GM19467 (cell line): Measurements from ENCODE around the gene ALDH5A1.
"Not testable (repeated sequence)": the region's sequence is repeated elsewhere in the genome, so short reads cannot be mapped to it uniquely, and the experiment has no call there.

Experiments used
- ATAC-seq: cut with Tn5 transposase; IDR thresholded peaks from one replicate; pipeline ENCODE4 v1.9.1; 2021; ENCODE audit warnings: mild to moderate bottlenecking, moderate library complexity; ENCODE audit not compliant: unreplicated experiment

The ALDH5A1 gene

DNA sequence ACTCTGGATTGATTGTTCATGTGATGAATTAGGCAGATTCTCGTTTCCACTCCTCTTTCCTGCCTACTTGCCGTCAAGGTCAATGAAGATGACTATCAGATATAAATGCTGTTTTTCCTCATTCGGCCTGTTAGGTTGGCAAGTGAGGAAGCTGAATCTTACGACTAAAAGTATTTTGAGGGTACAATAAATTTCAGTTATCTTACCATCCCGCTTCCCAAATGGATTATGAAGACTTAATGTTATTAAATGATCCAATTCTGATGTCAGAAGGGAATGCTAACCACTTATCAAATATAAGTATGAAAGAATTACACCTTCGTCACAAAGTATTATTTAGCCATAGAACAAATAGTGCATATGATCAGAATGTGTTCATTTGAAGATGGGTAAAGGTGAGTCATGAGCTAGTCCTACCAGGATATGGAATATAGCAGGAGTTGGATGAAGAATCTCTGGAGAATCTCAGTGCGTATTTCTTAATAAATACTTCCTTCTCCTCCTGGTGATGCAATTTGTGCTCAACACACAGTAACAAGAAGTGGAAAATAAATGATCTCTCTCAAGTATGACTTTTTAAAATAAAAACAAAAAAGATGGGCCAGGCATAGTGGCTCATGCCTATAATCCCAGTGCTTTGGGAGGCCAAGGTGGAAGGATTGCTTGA lies 10.0 kb upstream of the ALDH5A1 start:
- ATAC-seq = no peak

DNA sequence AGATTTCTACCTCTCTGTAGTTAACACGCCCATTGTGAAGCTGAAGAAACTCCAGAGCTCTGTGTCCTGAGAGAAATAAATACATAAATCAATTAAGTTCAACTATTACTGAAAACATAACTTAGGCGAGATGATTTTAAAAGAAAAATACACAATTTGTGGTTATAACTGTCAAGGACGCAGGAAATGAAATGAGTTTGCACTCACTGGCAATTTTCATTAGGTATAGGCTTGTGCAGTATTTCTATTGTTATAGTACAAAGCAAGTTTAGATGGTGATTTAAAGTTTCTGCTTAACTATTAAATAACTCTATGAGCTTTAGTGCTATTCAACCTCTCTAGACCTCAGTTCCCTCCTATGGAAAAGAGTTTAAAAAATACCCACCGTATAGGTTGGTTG lies 8.7 kb upstream of the ALDH5A1 start:
- ATAC-seq = no peak

DNA sequence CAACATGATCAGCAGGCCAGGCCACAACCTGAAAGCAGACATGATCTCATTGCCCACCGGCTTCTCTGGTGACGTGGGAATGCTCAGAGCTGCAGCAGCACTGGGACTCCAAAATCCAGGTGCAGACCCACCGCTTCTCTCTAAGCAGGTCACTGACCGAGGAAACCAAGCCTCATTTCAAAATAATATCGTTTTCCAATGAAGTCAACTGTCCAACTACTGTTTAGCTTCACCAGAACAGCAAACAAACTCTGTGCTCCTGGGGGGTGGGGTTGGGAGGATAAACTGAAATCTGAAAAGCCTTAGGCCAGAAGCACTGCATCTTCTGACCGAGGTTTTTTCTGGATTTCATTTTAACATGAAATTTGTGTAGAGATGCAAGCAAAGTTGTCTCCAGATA lies 5.3 kb upstream of the ALDH5A1 start, which contains the start of gene GPLD1:
Gene GPLD1, minus strand, starts transcription at position 109 of the 400 bp plus-strand sequence. Its CDS starts 67 bp downstream, at position 42.
- ATAC-seq = no peak

DNA sequence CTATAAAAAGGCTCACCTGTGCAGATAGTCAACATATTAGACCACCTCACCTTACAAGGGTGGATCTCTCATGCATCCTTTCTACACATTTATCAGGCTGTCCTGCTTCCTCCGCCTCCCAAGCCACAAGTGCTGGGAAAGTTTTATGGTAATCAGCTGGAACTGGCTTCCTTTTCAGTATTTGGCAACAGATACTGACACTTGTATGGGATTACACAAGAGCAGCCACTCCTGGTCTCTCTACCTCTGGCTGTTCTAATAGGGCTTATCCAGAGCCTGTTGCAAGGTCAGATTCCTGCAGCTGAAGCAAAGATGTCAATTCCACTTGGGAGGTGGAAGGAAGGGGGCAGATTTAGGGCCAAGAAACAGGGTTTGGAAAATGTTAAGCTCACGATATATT lies 4.9 kb upstream of the ALDH5A1 start:
- ATAC-seq = no peak

DNA sequence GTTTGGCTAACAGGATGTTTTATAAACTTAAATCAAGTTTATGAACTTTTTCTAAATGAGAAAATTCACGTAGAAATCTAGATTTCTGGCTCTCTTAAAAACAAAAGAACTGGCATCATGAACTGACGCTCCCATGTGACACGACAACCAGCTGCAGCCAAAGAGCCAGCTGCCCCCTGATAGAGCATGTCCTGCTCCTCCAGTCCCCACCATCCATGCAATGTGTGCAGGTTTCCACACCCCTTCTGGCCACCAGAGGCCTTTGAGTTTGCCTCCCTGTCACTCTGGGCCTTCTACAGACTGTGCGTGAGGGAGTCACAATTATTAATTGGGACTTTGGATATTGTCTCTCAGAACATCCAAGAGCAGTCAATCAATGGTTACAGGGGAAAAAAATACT lies 3.8 kb upstream of the ALDH5A1 start:
- ATAC-seq = no peak

DNA sequence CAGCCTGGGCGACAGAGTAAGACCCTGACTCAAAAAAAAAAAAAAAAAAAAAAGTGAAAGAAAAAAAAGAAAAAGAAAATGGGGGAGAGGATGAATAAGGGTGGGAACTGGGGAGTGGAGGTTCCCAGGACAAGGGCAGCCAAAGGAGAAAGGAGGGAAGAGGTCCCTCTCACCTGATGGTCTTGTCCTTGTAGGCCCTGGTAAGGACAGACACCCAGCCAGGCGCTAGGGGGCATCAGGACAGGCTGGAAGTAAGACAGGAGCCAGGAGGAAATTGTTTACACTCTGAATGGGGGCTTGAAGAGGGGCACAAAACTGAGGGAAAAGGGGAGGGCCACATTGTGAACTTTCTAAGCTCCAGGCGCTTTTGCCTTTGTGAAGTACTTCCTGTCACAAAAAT lies 2.3 kb upstream of the ALDH5A1 start:
- no peak for ATAC-seq

DNA sequence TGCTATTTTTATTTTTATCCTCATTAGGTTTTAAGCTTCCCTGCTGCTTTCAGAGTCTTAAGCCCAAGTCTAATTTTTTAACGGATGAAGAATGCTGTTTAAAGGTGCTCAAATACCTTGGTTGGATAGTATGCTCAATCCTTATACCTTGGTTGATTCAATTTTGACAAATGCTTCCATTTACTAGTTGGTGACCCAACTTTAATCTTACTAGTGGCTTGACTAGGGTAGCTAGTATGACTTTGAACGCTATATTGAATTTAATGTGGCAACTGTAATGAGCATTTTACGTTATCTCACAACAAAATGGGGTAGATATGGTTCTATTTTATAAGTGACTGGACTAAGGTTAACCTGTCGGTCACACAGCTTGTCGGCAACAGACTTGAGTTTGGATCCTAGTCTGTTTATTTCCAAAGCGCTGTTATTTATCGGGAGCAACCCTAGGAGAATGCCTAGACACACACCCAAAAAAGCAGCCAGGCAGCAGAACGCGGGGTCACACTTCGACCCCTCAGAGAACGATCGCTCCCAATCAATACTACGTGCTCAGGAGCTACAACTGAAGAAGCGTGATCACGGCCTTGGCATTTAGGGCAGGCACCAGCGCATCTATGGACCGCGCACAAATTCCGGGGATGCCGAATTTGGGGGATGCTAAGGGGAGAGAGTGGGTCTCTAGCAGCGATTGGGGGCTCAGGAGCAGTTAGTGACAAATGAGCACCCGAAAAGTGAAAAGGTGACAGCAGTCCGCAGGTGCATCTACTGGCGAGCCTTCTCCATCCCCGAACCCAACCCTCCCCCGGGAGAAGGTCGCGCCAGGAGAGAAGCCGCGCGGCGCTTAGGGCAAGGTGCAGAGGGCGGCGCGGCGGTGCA lies 586 bp upstream of the ALDH5A1 start:
- ATAC-seq = no peak

DNA sequence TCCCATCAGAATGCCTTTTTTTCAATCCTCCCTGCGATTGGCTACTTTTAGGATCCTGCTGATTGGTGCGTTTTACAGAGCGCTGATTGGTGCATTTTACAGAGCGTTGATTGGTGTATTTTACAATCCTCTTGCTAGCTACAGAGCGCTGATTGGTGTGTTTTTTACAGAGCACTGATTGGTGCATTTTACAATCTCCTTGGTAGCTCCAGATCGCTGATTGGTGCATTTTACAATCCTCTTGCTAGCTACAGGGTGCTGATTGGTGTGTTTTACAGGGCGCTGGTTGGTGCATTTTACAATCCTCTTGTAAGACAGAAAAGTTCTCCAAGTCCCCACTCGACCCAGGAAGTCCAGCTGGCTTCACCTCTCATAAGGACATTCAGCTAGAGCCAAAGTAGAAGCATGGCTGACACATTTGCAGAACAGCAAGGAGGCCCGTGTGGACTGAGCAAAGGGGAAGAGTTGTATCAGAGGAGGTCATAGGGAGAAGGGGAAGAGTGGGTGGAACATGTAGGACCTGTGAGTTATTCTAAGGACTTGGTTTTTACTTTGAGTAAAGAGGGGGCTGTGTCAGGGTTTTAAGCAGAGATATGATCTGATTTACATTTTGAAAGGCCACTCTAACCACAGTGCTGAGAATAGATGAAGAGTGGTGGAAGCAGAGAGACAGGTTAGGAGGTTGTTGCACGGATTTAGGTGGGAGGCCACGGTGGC lies 2.6 kb downstream of the ALDH5A1 start:
- ATAC-seq = no peak

DNA sequence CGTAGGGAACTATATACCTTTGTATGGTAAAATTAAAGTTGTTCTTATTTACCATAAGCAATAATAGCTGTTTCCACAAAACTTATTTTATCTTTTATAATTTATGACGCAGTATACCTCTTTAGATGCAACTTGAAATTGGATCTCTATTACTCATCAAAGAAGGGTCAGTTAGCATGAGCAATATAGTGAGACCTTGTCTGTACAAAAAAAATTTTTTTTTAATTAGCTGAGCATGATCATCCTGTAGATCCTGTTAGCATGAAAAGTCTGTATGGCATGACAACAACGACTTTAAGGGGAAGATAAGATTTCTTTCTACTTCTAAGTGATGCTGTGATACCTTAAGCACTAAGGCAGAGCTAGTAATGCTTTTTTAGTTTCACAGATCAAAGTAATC lies 5.9 kb downstream of the ALDH5A1 start:
- no peak for ATAC-seq

DNA sequence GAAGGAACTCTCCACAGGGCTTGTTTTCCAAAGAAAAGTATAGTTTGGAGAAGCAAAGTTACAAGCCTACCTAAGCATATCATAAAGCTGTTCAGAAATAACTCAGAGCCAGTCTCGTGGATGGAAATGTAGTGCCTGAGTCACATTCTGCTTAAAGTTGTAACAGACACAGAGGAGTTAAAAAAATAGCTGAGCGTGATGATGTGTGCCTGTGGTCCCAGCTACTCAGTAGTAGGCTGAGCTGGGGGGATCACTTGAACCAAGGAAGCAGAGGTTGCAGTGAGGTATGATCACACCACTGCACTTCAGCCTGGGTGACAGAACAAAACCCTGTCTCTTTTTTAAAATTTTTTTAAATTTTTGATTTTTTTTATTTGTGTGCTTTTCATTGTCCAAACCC lies 6.6 kb downstream of the ALDH5A1 start:
- ATAC-seq = no peak

DNA sequence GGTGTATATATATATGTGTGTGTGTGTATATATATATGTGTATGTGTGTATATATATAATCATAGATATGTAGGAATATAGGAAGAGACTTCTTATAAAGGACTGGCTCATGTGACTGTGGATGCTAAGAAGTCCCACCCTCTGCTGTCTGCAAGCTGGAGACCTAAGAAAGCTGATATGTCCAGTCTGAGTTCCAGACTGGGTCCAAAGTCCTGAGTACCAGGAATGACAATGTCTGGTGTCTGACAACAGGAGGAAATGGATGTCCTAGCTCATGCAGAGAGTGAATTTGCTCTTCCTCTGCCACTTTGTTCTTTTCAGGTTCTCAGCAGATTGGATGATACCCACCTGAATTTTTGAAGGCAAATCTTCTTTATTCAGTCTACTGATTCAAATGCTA lies 7.1 kb downstream of the ALDH5A1 start:
- no peak for ATAC-seq

DNA sequence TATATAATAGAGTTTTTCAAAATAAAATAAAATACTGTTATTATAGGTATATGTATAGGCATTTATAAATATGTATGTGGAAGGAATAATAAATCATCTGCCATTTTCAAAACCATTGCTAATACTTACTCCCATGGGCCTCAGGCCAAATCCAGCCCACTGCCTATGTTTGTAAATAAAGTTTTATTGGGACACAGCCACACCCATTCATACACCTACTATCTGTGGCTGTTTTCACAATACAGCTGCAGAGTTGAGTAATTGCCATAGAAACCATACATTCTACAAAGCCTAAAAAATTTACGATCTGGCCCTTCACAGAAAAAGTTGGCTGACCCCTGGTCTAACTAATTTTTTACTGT lies 9.5 kb downstream of the ALDH5A1 start:
- ATAC-seq = no peak

DNA sequence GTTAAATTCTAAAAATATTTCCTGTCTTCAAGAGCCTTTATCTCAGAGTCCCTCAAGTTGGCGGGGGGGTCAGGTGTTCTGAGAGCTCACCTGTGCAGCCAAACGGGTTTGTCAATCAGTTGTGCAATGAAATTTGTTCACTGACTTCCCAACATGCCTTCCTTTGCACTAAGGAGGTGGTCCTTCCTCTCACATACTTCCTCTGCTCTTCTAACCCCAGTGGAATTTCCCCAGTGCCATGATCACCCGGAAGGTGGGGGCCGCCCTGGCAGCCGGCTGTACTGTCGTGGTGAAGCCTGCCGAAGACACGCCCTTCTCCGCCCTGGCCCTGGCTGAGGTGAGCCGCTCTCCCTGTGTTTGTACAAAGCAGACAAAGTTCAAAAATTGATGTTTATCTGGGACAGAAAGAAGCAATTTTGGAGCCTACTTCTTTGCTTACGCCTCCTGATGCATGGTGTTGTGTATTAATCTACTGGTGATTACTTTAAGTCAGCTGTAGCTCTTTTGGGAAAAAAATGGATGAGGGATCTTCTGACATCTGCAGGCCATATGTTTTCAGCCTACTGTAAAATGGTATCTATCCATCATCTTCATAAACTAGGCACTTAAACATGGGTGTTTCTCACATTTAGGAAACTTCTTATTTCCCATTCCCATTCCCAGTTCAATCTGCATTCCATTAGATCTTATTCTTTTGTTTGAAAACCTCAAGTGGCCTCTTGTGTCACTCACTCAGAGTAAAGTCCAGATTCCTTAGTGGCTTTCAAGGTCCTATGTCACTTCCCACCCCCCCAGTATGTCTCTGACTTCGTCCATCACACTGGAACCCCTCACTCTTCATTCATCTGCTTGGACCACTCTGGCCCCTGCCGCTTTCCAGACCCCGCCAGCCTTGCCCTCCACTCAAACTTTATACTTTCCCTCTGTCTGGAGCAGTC lies 10.1 kb downstream of the ALDH5A1 start:
- ATAC-seq = no peak

DNA sequence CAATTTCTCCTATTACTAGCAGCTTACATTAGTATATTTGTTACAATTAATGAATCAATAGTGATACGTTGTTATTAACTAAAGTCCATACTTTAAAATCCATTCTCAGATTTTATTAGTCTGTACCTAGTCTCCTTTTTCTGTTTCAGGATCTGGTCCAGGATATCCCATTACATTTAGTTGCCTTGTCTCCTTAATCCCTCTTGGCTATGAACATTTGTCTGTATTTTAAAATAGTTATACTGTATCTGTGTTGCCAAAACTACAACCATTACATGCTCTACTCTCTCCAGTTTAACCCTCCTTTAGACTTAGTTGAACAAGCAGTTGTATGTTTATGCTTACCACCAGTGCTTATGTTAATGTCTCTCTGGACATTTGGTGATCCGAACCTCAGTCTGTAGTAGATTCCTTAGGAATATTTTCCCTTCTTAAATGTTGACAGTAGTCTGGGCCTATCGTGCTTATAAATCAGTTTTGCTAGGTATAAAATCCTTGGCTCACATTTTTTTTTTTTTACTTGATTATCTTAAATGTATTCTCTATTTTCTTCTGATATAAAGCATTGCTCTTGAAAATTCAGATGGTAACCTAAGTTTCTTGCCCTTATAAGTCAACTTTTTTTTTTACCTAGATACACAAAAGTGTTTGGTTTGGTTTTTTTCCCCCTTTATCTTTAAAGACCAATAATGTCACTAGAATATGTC lies 12.2 kb downstream of the ALDH5A1 start:
- ATAC-seq = no peak

DNA sequence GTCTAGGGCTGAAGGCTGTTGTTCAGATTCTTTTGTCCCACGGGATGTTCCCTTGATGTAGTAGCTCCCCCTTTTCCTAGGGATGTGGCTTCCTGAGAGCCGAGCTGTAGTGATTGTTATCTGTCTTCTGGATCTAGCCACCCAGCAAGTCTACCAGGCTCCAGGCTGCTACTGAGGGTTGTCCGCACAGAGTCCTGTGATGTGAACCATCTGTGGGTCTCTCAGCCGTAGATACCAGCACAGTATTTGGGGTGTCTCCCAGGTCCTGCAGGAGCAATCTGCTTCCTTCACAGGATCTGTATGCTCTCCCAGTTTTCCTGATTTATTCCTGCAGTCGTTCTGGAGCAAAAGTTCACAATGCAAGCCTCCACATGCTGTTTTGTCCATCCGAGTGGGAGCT lies 17.2 kb downstream of the ALDH5A1 start:
- not testable (repeated sequence) for ATAC-seq

DNA sequence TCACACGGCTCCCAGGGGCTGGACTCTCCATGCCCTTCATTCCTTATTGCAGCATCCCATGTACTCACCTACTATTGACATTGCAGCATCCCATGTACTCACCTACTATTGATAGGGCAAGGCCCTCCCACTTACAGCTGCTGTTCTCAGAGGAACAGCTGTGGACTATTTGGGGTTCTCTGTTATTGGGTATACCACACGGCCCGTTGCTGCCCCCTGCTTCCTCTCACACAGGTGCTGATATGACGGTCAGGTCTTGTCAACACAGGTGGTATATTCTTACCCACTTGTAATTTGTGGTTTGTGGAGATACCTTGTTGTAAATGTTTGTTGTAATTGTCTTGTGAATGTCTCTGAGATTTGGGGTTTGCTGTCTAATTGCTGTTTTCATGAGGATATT lies 18.8 kb downstream of the ALDH5A1 start:
- peak; percentile 46 for ATAC-seq

DNA sequence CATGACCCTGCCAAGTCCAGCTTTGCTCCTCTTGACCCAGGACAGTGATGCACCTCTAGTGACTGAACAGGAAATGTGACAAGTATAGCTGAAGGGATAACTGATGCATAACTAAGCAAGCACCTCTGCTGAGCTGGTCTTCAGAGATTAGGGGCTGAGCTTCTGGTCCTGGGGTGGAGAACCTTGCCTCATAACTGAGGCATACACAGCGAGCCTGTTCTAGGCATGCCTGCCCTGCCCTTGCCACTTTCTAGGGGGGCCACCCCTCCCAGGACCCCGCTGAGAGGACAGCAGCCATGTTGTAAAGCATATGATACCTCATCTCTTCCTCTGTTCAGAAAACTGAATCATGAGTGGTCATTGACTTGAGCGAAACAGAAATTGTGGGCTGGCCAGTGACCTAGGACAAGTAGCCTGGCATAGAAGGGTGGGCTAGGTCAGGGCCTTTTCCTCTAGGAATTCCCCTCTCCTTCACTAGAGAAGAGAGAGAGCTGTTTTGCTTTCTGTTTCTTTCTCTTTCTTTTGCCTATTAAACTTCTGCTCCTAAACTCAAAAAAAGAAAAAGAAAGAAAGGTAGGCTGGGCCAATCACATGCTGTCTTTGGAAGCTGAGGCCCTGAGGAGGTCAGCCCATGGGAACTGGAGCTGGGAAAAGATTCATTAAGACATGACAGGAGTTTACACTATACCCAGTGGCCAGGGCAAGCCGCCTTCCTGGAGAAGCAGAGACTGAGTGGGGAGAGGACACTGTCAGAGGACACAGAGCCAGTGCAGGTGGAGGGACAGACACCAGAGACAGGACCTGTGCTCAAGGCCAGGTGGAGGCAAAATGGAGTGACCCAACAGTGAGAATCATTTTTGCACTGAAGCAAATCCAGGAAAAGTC lies 23.1 kb downstream of the ALDH5A1 start:
- ATAC-seq = peak; percentile 66

DNA sequence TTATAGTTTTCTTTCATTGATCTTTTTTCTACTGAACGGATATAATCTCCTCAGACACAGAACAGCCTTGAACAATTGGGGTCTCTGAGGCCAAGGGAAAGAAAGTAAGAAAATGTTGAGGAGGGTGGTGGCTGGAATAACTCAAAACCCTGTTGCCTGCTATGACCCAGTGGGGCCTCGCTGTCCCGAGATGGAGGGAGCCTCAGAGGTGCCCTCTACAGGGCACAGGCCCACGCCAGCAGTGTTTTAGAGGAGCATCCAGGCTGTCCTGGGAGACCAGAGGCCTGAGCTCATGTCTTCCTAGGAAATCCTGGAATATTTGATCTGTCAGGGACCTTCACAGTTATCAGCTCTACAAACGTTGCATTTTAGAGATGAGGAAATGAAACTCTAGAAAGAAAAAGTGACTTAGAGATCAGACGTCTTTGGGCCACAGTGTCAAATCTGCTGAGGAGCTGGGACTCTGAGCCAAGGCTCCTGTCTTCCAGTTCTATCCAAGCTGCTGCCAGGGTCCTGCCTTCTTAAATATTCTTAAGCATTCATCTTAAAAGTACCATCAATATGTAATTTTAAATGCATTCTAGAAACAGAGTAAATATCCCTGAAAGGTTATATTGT lies 26.3 kb downstream of the ALDH5A1 start:
- ATAC-seq = no peak
